ENCODE measurements around the gene KRTAP5-1.

Gene KRTAP5-1

GRCh38 chr11:1534682-1535081, 50.4 kb downstream of the KRTAP5-1 start:
- DNase-seq (ENCODE audit: low read depth), result no peak
- no peak overlapping the region for H3K4me3 ChIP-seq (ENCODE audit: low read depth, low read length)
- TF ChIP-seq POLR2A (IDR thresholded peaks at IDR 0.05; ENCODE audit: extremely low read depth, insufficient read length), result no peak
- TF ChIP-seq MAX (IDR thresholded peaks at IDR 0.05; ENCODE audit: low read depth, low read length), result no peak
- TF ChIP-seq CTCF (IDR thresholded peaks at IDR 0.05; ENCODE audit: low read depth, low read length), result no peak
- no peak for TF ChIP-seq MYC (IDR thresholded peaks at IDR 0.05; ENCODE audit: low read depth, low read length)

Measured in NB4 (cell line).